NCI-H1048 (cell line): ENCODE data around the gene FAM47C.
"Not testable (repeated sequence)": the region's sequence is repeated elsewhere in the genome, so short reads cannot be mapped to it uniquely, and the experiment has no call there.

Experiments
- DNase-seq: peaks from one replicate; lab custom pipeline; 2025; lab: John Stamatoyannopoulos, UW

Gene FAM47C

DNA sequence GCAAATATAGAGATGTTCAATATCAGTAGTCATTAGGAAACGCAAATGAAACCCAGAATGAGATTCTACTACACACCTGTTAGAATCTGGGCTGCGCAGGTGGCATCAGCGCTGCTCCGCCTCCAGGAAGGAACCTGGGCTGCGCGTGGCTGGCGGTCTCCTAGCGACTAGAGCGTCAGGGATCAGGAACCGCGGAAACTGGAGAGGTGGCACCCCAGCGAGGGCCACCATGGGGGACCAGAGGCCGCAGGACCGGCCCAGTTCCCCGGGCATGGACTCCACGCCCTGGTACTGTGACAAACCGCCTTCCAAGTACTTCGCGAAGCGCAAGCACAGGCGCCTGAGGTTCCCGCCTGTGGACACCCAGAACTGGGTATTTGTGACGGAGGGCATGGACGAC is at the start of gene FAM47C:
TSS of gene FAM47C (plus strand) at position 185 of the 400 bp plus-strand sequence. CDS start at position 230, 45 bp downstream.
- not testable (repeated sequence) for DNase-seq

DNA sequence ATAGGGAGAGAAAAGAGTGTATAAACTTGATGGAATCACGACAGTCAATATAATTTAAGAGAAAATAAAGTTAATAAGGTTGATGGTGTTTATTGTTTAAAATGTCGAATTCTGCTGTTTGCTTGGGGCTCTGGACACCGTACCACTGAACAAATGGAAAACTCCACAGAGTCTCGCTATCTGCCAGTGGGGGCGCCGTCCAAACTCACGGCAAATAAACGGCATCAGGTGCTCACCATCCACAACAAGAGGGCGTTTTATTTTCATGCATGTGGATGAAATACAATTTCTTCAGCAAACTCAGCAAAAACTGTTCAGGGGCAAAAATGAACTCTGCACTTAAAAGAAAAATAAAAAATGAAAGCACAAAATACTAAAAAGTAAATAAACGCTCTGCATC is 46.6 kb upstream of the FAM47C start:
- no peak for DNase-seq

- DNase-seq, result no peak
Observed at GRCh38 chrX:36963069-36963808, 44.9 kb upstream of the FAM47C start.

DNA sequence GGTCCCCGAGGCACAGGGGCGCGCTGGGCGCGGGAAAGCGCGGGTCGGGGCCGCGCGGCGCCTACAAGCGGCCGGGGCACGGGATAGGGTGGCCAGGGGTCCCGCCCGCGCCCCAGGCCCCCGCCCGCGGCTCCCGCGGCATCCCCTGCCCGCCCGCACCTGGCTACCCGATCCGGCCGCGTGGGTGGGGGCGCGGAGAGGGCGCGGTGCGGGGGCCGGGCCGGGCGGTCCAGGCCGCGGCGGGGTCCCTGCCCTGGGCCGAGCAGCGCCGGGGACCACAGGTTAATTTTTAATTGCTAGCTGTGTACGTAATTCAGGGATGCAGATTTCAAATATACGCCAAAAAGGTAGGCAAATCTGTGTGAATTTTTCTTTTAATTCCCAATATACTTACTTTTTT is 44.3 kb upstream of the FAM47C start:
- DNase-seq, result no peak

DNA sequence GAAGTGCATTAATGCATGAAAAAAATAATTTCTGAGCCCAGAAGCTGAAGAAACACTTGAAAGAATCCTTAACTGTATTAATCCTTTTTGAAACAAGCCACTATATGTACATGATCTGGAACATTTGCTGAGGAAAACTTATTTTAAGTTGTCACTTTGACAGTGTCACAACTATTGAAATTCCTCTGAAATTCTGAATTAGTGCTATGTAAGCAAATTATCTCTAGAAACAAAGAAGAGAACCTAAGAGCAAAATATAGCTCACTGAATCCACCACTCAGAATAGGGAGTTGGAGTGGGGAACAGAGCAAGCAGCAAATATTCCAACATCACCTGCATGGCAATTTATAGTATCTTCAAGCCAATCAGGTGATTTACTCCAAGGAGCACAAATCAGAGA is 34.6 kb upstream of the FAM47C start:
- DNase-seq, result no peak

DNA sequence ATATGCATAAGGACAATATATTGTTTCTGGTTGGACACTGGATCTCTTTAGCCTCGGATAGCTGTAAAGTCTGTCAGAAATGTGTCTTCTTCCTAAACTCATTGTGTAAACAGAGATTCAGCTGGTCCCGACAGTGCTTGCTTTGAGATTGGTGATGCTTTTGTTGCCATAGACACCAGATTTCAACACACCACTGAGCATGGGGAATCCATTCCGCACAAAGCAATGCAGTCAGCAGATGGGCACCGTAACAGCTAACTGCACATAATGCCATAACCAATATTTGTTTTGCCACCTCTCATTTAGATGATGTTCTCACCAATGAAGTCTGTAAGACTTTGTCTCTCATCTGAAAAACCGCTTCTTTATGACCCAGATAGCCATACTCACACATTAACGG is 33.3 kb upstream of the FAM47C start:
- no peak for DNase-seq

- no peak for DNase-seq
Observed at GRCh38 chrX:36978886-36979285, 29.3 kb upstream of the FAM47C start.

DNA sequence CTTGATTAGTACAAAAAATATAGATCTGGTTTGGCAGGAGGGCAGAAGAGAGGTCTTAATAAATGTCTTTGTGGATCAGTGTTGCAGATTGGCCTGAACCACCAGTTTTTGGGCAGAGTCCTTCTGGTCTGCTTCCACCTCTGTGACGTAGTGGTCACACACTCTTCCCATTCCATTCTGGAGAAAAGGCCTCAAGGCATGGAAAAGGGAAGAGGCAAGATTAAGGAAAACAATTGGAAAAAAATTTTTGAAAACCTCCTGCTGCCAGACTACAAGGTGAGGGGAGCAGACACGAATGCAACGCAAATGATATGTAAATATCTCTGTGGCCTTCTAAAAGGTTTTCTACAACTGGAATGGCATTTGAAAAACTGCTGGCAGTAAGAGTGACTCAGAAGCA is 24.3 kb upstream of the FAM47C start:
- DNase-seq, result no peak

DNA sequence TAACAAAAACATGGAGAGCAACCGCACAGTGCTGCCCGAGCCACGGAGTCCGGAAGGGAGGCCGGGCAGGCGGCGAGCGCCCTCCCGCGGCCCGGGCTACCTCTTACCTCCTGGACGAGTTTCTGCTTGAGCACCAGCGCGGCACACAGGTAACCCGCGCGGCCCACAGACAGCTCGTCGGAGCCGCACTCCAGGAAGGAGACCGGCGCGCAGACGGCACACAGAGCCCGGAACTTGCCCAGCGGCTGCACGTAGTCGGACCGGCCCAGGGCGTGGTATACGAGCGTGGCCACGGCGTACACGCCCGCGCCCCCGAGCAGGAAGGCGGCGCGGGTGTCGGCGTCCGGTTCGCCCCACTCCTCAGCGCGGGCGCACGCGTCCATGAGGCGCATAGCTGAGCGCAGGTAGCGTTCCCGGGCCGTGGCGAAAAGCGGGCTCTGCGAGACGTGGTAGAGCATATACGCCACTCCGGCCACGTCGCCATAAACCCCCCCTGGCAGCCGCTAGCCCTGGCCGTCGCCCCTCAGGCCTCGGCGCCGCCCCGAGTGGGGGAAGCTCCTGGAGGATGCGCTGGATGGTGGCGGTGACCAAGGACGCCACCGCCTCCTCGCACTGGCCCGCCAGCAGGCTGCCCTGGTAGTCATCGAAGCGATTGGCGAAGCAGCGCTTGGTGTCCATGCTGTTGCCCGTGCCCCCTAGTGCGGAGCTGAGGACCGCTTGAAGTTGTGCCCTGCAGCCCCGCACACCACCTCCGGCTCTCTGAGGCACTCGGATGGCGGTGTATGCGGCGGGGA is 22.6 kb upstream of the FAM47C start:
- DNase-seq, result not testable (repeated sequence)

- DNase-seq, result no peak
Observed at GRCh38 chrX:36986231-36986630, 21.9 kb upstream of the FAM47C start.

DNA sequence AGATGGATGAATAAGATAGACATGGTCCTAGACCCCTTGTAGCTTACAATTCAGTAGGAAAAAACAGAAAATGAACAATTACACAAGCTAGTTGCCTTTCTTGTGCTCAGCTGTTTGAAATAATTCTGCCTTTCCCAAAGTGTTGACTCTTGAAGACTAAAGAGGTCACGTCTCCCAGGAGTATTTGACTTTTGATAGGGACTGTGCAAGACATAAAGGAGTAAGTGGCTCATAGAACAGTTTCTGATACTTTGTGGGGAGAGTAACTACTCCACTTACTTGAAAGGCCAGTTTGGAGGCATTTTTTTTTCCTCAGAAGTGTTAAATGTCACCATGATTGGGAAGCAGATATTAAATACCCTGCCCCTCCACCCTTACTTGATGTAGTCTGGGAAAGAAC is 21.0 kb upstream of the FAM47C start:
- DNase-seq, result not testable (repeated sequence)

- DNase-seq, result no peak
Observed at GRCh38 chrX:37000140-37000539, 8.0 kb upstream of the FAM47C start.

- no peak for DNase-seq
Observed at GRCh38 chrX:37010496-37010895, 2.3 kb downstream of the FAM47C start.

DNA sequence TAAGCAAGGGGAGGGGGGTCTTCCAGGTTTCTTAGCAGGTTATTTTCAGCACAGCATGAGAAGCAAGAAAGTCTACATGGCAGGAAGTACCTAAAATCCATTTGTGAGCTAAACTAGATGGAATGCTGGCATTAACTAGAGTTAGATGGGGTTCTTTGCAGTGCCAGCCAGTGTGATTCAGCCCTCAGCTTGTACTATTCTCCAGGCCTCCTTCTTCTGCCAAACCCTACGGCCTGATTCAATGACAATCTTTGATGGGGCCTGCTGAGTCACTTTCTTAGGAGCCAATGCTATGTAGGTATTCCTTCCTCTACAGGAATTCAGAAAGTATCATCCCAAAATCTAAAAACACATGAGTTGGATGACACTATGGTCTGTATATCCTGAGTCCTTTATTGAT is 26.1 kb downstream of the FAM47C start:
- not testable (repeated sequence) for DNase-seq

DNA sequence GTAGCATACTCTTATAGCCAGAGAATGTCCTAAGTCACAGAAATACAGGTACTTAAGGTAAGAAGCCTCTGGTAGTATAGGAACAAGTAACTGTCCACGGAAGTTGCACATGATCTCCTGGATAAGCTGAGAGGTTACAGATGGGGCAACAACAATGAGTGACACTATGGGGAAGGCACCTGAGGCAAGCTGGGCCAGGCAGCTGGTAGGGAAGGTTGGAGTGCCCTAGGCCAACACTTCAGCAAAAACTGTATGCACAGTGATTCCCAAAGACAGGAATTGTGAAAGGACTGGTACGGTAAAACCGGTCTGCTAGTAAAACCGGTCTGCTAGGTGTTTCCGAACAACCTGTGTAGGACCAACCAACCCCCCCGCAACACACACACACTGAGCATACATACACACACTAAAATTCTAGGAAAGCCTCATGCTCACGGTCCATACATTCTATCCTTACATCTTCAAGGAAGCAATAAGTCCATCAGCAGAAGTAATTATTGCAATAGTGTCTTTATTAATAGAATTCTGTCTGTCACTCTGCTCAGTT is 28.6 kb downstream of the FAM47C start:
- DNase-seq, result not testable (repeated sequence)

DNA sequence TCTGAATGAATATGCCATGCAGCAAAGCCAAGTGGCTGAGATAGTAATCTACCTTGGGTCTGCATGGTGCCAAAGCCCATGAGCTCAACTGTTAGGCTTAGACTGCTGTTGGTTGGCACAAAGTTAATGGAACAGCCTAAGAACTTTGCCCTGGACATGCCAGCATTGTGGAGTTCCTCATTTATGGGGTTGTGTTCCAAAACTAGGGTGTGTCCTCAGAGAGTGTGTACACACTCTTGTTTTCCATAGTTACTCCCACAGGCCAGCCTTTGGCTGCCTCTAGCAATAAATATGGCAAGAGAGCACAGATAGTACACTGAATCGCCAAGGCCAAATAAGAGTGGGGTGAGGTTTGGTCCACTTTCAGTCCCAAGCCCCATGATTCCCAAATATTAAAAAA is 30.6 kb downstream of the FAM47C start:
- not testable (repeated sequence) for DNase-seq

DNA sequence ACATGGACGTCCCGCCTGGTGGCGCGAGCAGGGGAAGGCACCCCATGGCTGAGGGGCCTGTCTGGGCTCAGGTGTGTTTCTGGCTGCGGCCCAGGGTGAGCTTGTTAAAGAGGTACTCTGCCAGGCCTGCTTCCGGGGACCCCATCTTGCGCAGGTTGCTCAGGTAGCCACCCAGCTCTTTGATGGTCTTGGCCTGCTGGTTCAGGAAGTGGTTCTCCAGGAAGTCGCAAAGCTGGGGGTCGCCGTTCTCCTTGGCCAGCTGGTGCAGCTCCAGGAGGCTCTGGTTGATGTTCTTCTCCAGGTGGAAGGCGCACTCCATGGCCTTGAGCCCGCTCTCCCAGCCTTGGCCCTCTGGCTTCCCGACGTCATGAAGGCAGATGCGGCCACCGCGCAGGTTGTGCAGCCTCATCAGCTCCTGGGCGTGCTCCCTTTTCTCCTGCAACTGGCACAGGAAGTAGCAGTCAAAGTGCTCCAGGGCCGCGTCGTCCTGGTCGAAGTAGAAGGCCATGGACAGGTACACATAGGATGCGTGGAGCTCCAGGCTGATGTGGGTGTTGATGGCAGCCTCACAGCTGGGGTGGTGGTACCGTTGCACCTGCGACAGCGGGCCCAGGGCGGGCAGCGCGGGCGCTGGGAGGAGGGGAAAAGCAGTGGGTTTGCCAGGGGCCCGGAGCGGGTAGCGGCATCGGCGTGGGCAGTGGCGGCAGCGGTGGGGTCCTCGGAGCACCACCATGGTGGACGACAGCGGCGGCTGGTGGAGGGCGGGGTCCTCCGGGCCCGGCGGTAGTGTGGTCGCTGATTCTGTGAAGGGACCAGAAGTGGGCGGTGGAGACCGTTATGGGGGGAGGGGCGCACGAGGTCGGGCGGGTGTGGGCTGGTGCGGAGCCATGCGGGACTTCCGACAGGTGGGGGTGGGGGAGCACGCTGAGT is 35.1 kb downstream of the FAM47C start:
- not testable (repeated sequence) for DNase-seq

DNA sequence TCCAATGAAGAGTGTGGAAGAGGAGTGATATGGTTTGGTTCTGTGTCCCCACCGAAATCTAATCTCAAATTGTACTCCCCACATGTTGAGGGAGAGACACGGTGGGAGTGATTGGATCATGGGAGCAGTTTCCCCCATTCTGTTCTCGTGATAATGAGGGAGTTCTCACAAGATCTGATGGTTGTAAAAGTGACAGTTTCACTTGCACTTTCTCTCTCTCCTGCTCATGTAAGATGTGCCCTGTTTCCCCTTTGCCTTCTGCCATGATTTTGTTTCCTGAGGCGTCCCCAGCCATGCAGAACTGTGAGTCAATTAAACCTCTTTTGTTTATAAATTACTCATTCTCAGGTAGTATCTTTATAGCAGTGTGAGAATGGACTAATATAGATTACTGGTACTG is 39.6 kb downstream of the FAM47C start:
- DNase-seq, result no peak

GRCh38 chrX:37057572-37057971 is 49.4 kb downstream of the FAM47C start:
- DNase-seq, result not testable (repeated sequence)

- no peak for DNase-seq
Observed at GRCh38 chrX:37060999-37061398, 52.8 kb downstream of the FAM47C start.
